HG03575 (cell line): ENCODE data around the gene GPER1.
"Not testable (repeated sequence)": the region's sequence is repeated elsewhere in the genome, so short reads cannot be mapped to it uniquely, and the experiment has no call there.

Experiments
- ATAC-seq: cut with Tn5 transposase; IDR thresholded peaks from one replicate; pipeline ENCODE4 v1.9.1; 2021; ENCODE audit not compliant: unreplicated experiment, insufficient number of reproducible peaks, low FRiP score; ENCODE audit errors: extremely low read depth

Gene GPER1

GRCh38 chr7:1112109-1112508, 24.2 kb downstream of the GPER1 start:
- ATAC-seq: no peak

- ATAC-seq: no peak
Observed at GRCh38 chr7:1112625-1113547, 25.0 kb downstream of the GPER1 start.

DNA sequence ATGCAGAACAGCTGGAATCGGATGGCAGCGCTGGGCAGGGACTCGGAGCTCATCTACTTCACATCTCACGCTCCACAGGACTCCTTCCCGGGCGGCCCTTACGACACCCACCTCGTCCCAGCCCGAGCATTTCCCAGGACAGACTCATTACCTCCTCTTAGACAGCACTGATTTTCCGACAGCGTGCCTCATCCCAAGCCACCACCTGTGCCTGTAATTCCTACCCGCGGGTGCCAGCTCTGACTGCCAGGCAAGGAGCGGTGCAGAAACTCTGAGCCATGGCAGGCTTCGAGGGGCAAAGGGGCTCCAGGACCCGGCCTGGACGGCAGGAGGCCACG, 25.6 kb downstream of the GPER1 start:
- ATAC-seq: no peak

- no peak for ATAC-seq
Observed at GRCh38 chr7:1114088-1114487, 26.2 kb downstream of the GPER1 start.

GRCh38 chr7:1114505-1114904, 26.6 kb downstream of the GPER1 start:
- no peak for ATAC-seq

DNA sequence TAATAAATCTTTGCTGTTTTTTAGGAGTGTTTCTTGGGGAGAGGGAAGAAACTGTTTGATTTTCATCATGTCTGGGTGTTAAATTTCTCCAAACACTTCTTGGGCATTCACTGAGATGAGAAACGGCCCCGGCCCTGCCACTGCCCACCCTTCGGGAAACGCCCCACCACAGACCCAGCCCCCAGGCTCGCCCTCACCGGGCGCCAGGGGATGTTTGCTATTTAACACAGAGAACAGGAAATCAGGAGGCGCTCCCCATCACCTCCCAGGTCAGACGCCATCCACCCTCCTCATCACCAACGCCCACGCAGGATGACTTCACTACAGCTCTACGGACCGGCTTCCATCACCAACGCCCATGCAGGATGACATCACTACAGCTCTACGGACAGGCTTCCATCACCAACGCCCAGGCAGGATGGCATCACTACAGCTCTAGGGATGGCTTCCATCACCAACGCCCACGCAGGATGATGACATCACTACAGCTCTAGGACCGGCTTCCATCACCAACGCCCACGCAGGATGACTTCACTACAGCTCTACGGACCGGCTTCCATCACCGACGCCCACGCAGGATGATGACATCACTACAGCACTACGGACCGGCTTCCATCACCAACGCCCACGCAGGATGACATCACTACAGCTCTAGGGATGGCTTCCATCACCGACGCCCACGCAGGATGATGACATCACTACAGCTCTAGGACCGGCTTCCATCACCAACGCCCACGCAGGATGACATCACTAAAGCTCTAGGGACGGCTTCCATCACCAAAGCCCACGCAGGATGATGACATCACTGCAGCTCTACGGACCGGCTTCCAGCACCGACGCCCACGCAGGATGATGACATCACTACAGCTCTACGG, 27.5 kb downstream of the GPER1 start:
- ATAC-seq: not testable (repeated sequence)

DNA sequence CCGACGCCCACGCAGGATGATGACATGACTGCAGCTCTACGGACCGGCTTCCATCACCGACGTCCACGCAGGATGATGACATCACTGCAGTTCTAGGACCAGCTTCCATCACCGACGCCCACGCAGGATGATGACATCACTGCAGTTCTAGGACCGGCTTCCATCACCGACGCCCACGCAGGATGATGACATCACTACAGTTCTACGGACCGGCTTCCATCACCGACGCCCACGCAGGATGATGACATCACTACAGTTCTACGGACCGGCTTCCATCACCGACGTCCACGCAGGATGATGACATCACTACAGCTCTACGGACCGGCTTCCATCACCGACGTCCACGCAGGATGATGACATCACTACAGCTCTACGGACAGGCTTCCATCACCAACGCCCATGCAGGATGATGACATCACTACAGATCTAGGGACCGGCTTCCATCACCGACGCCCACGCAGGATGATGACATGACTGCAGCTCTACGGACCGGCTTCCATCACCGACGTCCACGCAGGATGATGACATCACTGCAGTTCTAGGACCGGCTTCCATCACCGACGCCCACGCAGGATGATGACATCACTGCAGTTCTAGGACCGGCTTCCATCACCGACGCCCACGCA, 28.6 kb downstream of the GPER1 start:
- not testable (repeated sequence) for ATAC-seq

GRCh38 chr7:1117321-1117928, 29.5 kb downstream of the GPER1 start:
- ATAC-seq: no peak

GRCh38 chr7:1119201-1119600, 31.3 kb downstream of the GPER1 start:
- ATAC-seq: no peak

GRCh38 chr7:1120791-1121190, 32.9 kb downstream of the GPER1 start:
- no peak for ATAC-seq

DNA sequence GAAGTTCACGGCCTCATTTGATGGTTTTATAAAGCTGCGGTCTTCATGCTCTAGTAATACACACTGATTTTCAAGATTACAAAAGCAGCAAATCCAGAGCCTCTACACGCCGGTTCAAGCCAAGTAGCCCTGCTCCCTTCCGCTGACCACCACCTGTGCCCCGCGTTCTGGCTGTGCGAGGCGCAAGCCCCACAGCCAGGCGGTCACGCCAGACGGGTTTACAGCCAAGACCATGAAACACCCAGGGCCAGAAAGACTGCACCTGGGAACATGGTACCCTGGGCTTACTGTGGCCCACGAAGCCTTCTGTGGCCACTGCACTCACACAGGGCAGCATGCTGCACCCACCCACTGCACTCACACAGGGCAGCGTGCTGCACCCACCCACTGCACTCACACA, 33.6 kb downstream of the GPER1 start:
- ATAC-seq: no peak

- no peak for ATAC-seq
Observed at GRCh38 chr7:1121886-1122831, 34.2 kb downstream of the GPER1 start.

DNA sequence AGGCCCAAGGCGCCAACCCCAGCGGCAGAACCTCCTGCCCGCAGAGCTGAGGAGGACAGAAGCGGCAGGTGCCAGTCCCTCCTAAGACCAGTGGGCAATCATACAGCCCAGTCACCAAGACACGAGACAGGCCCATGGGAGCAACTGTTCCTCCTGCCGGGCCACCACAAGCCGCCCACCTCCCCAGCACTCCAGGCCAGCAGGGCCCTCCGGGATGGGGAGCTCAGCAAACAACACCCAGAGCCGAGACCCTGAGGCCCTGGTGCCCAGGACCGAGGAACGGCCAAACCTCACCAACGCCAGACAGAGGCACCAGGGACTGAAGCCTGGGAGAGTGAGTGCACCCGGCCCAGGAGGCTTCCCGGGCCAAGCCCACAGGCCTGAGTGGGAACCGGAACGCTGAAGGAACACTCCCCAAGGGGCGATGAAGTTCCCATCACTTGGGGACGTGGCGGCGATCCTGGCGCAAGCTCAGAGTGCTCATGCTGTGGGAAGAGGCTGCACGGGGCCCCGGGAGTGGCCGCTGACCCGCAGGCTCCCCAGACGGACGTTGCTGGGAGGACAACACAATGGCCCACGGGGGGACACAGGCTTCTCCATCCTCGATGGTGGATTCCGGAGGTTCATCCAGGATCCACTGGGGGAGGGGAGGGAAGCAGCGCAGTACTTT, 35.1 kb downstream of the GPER1 start:
- ATAC-seq: no peak

DNA sequence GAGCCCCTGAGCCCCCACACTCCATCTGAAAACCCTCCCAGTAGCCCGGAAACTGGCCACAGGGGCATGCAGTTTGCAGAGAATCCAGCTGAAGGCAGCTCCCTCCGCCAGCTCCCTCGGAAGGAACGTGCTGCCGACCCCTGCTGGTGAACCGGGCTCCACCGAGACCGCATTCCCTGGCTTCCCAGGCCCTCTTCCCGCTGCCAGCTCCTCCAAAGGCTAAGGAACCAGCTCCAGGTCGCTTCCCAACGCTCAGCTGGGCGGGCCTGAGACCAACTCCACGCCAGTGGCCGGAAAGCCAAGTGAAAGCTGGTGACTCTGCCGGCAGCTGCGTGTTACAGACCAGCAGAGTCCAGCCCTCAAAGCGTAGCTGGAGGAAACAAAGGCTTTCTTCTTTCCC, 35.8 kb downstream of the GPER1 start:
- no peak for ATAC-seq

DNA sequence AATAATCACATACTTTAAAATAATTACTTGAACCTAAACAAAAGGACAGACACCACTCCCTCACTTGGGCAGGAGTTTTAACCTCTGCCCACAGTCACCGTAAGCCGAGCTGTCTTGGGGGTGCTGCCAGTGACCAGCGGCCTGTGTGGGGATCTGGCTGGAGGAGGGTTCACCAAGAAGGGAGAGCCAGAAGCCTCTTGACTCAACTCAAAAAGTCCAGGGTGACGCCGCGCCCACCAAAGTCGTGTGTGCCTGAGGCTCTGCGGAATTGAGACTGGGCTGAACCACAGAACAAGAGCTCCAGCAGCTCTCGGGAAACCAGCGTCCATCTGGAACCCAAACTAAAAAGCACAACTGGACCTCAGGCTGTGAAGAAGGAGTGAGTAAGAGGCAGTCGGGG, 36.3 kb downstream of the GPER1 start:
- ATAC-seq: no peak

DNA sequence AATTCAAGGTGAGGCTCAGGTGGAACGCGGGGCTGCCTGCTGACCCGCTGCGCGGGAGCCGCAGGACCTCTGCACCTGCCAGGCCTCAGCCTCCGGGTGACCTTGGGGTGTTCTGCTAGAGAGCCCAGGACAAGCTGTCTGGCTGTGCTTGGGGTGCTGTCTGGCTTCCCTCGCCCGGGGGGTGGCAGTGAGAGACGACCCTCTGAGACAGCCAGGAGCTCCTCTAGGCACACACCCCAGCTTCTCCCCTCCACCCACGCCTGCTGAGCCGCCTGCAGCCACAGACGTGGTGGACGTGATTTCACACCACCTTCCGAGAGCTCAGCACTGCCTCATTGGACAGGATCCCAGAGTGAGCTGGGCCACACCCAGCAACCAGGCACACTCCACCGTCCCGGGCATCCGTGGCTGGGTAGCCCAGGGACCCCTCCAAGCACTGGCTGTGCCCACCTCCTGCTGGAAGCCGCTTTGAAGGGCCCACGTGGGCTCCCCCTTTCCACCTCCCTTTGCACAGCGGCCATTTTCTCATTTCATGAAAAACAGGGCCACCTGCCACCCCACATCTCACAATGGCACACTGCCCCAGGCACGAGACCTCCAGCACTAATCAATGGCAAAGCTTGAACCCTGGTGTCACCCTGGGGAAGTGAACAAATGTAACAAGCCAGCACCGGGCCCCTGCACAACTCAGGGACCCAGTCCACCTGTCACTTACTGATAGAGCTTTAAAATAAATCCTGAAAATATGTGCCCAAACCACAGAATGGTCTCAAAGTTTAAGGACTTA, 37.1 kb downstream of the GPER1 start:
- no peak for ATAC-seq

- no peak for ATAC-seq
Observed at GRCh38 chr7:1125603-1125969, 37.7 kb downstream of the GPER1 start.
